T-helper 2 cell treated with Interferon-gamma antibody and Interleukin-4, amounts not matched to agents 100 ng/mL and 5 ng/mL, for 36 hours (primary cell): Measurements from ENCODE around the gene SLC9A3. TPM values are rescaled to one million over a fixed set of nuclear protein-coding genes. Genes with fewer than 3 reads are reported as not detected.
"Not testable (repeated sequence)": the region's sequence is repeated elsewhere in the genome, so short reads cannot be mapped to it uniquely, and the experiment has no call there.

ENCODE experiments used
- intact Hi-C: fragments of 100-400 bp; cut with micrococcal nuclease; formaldehyde crosslinking; loops from one replicate; pipeline ENCODE4 v1.15.1; 2023
- total RNA-seq: library from RNA; stranded (reverse); gene quantifications from 2 replicates; pipeline ENCODE4 v1.2.3, GENCODE V29; 2022

SLC9A3 gene
- total RNA-seq = 1.5 and 1.6 TPM in 2 replicates

DNA sequence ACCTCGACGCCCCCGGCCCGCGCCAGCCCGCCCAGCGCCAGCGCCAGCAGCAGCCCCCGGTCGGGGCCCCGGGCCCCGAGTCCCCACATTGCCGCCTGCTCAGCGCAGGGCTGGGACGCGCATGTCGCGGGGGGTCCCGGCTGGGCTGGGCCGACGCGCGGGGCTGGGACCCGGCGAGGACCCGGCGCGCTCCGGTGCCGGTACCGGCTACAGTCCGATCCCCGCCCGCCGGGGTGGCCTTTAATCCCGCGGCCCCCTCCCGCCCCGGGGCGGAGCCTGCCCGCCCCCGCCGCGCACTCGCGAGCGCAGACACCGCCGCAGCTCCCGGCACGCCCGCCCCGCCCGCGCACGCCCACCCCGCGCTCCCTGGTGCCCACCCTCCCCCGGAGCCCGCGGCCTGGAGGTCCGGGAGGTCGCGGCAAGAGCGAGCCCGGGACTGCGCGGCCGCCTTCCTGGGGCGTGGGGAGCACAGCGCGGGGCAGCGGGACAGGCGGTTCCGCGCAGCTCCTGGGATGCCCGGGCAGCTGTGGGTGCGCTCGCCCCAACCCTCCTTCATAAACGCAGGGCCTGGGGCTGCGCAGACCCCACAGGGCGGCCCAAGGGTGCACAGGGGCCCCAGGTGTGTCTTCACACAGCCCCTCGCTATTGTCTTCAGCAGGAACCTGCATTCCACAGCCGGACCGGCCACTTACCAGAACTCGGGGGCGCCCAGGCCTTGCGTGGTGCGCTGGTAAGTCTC is at the start of gene SLC9A3:
TSS of gene SLC9A3 (minus strand) at position 216 of the 739 bp plus-strand sequence.
- intact Hi-C loops = no loop called here

DNA sequence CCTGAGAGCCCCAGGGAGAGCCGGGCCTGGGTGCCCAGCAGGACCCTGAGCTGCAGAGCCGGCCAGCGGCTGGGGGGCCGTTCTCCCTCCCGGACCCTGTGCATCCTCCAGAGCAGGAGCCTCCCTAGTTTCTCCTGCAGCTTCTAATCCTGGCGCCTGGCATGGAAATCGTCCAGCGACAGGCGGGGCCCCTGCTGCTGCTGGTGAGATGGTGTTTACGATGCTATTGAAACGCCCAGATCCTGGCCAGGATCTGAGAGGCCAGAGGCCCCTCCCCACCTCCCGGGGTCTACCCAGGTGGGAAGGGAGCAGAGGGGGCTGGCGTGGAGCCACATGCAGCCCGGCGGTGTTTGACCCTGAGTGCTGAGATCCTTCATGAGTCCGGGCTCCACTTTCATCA is 49.7 kb upstream of the SLC9A3 start:
- intact Hi-C loops = no loop called here

DNA sequence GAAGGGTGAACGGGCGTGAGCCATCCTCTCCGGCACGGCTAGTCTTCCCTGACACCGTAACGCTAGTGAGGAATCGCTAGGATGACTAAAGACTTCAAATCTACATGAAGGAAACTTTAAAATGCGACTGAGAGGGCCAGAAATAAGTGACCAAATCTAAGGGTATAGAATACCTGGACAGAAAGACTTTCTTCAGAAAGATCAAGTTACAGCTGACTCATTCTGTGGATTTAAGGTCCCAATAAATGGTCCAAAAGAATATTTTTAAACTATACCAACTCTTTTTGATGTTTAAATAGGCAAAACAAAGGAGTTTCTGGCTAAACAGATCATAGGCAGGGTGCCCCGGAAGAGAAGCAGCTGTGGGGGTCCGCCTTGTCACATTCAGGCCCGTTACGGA is 49.0 kb upstream of the SLC9A3 start:
- intact Hi-C loops = no loop called here

DNA sequence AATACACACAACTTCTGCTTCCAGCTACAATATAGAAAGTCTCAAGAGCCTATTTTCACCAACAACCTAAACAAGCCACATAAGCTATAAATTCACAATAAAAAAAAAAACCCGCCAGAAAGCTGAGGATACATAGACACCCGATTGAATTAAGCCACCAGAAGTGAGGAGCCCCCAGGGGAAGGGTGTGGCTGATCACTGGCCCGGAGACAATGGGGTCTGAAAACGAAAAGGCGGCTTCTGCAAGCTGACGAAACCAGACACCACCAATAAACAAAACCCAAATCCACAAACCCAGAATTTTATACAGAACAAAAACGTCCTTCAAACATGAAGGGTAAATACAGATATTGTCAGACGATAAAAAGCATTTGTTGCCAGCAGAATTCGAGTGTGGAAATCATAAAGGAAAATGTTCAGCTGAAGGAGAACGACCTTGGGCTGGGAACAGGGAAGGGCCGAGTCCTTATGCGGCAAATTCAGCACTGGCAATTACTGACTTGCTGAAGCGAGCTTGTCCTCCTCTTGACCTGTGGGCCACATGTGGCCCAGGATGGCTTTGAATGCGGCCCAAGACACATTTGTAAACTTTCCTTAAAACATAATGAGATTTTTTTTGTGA is 48.3 kb upstream of the SLC9A3 start:
- intact Hi-C loops = no loop called here

DNA sequence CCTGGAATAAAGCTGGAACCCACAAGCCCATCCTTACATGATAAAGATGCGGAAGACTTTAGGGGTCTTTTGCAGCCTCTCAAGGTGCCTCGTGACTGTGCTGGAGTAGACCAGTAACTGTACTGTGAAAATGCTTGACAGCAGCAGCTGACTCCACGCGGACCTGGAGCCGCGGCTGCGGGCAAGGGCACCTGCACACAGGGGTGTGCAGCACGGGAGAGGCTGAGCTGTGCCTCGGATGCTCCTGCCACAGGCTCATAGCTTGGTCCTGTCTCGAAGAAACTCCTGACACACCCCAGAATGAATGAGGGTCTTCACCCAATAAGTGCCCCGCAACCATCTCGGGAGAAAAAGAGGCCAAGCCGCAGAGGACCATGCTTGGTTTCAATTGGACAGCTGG is 47.5 kb upstream of the SLC9A3 start:
- intact Hi-C loops = no loop called here

DNA sequence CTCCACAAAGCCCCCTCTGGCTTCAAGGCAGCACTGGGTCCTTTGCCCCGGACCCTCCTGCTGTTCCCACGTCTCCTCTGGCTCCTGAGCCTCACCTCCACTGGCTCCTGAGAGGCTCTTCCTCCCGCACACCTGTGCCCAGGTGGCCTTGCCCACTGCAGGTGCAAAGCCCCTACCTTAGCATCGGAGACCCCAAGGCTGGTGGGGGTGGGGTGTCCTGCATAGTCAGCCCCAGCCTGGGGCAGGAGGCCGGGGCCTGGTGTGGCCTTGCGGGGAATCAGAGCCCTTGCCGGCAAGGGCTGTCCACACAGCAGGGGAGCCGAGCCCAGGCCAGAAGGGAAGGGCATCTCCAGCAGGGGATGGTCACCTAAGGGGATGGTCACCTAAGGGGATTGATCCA is 46.6 kb upstream of the SLC9A3 start:
- intact Hi-C loops = no loop called here

DNA sequence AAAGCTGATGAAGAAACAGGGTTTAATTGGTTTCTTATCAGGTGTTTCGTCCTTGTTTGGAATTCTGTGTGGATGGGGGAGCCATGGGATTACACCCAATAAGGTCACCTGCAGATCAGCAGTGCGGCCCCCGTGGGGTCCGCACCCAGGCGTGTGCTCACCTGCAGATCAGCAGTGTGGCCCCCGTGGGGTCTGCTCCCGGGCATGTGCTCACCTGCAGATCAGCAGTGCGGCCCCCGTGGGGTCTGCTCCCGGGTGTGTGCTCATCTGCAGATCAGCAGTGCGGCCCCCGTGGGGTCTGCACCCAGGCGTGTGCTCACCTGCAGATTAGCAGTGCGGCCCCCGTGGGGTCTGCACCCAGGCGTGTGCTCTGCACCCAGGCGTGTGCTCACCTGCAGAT is 46.2 kb upstream of the SLC9A3 start:
- intact Hi-C loops = no loop called here

DNA sequence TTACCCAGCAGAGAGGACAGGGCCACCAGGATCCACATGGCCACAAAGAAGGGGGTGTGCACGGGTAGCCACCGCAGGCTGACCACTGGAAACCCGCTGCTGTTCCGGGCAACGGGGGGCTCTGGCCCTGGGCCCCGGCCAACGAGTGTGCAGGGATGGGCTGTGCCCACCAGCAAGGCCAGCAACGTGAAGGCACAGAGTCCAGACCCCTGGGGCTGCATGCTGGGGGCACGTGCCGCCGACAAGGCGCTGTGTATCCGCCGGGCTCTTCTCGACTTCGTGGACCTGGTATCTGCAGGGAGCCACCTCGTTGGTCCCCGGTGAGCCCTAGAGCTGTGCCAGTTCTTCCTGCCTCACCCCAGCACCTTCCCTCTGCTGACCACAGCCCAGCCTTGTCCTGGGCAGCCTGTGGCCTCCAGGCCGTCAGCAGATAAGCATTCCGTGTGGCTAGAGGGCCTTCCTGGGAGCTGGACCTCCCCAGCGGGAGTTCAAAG is 45.7 kb upstream of the SLC9A3 start:
- intact Hi-C loops = no loop called here

DNA sequence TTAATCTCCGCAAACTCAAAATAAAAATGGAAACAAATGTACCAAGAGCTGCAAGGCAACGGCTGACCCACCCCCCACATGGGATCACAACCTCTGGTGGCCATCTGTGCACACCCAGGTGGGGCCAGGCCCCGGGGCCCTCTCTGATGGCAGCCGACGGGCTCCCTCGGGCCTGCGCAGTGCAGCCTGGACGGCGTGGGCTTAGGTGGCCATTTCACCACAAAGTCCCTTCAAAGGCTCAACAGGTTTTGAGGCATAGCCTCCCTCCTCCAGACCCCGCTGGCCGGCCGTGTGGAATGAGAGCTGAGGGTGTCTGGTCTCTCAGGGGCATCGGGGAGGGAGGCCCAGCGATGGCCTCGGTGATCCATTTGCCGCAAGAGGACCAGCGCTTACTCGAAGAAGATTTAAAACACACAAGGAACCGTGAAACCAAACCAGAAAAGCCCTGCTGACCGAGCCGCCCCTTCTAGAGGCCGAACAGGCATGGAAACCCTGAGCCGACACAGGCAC is 45.2 kb upstream of the SLC9A3 start:
- intact Hi-C loops = no loop called here

DNA sequence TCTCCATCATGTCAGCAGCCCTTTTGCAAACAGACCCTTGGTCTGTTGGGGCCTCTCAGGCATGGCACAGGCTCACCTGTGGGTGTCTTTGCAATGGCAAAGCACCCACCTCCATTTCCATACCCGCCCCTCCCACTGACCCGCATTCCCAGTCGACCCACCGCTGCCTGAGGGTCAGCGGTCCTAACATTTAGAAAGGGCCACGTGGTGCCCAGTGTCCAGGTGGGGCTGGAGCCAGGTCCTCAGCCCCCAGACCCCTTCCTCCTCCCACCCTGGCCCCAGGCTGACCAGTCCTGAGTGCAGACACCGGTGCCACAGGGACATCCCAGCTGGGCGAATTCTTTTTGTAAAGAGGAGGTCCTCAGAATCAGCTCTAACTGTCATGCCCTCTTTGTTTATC is 44.6 kb upstream of the SLC9A3 start:
- intact Hi-C loops = no loop called here

DNA sequence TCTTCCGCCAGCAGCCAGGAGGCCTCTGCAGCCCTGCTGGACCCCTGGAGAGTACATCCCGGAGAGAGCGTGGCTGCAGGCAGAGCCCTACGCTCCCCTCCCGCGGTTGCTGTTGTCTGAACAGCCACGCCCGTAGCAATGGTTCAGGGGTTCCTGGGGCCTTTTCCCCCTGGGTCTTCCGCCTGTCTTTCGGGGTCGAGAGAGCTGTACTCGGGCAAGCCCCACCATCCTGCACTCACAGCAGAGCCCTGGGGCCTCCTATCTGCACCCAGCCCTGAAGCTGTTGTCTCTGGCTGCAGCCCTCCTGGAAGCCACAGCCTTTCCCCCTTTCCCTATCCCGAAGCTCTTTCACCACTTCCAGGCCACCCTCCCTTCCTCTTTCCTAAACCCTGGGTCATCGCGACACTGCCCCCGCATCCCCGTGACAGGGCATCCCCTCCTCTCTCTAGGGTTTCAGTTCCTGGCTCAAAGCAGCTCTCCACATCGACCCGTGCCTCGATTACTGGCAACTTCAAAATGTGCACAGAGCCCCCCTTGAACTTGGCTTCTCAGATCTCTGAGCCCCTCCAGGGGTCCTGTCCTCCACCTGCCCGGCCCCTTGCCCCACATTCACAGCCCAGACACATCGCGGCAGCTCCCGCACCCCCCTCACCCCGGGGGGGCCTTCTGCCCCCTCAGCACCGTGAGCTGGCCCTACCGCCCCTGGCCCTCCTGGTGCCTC is 44.0 kb upstream of the SLC9A3 start:
- intact Hi-C loops = no loop called here

DNA sequence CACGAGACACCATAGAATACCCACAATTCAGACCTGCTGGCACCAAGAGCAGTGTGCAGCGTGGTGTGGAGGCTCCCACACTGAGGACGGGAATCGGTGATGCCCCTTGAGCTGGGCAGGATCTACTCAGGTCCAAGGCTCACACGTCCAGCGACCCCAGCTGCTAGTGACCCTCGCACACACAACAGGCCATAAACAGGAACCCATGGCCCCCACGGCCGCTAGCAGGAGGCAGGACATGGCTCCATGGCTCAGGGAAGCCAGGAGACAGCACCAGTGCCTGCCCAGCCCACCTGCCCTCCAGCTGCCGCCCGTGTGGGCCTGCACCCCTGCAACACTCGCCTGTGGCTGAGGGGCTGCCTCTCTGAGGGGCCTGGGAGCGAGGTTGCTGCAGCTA is 43.4 kb upstream of the SLC9A3 start:
- intact Hi-C loops = no loop called here

DNA sequence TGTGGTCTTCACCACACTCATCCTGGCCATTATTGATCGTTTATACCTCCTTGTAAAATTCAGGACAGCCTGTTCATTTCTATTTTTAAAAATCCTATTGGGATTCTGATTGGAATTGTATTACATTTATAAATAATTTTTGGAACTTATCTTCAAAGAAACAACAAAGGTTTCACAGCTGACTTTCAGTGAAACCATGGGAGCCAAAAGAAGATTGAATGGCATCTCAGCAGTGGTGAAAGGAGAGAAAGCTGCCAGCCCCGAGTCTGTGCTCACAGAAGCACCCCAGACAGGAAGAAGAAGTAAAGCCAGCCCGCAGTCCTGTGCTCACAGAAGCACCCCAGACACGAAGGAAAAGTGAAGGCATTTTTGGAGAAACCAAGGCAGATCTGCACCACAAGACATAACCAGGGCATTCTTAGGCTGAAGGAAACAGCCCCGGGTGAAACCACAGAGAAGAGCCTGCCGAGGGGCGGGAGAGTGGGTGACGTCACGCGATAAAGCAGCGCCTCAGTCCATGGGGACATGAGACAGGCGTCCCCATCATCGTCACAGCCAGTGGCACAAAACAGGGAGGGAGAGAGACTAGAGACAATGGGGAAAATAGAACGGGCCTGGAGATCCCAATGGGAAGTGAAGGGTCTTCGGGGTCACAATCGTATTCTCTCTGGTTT is 42.5 kb upstream of the SLC9A3 start:
- intact Hi-C loops = no loop called here

DNA sequence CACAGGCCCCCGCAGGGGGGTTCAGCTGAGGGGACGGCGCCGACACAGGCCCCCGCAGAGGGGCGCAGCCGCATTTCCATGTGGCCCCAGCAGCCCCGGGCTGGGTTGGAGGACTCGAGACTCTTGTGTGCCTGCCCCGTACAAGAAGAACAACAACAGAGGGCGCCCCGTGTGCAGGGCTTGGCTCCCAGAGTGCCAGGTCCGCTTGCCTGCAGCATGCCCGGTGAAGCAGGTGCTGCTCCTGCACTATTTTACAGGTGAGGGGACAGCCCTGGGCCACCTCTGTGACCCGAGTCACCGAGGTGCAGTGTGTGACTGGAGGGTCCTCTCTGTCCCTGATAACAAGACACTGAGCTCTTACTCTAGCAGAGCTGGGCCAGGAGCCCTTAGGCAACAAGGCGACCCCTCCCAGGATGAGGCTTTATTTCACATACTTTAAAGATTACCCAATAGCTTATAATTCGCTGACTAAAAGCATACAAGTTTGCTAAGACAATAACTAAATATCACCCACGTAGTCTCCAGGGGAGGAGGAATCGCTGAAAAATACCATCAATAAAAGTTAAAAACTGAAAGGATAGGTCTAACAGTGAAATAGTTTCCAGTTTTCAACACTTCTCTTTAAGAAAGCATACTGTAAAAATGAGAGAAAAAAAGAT is 41.7 kb upstream of the SLC9A3 start:
- intact Hi-C loops = no loop called here

DNA sequence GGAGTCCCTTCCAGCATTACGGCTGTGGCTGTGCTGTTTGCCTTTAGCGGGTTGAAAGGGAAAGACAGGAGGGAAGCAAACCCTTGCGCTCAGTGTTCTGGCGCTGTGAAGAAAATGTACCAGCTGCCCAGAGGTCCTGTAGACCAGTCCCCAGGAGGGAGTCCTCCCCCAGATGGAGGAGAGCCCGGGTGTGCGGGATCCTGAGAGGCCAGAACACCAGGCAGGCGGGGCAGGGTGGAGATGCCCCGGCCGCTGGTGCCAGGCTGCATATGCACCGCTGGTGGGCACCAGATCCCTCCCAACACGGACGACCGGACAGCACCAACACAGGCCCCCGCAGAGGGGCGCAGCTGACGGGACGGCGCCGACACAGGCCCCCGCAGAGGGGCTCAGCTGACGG is 37.2 kb upstream of the SLC9A3 start:
- intact Hi-C loops = no loop called here

DNA sequence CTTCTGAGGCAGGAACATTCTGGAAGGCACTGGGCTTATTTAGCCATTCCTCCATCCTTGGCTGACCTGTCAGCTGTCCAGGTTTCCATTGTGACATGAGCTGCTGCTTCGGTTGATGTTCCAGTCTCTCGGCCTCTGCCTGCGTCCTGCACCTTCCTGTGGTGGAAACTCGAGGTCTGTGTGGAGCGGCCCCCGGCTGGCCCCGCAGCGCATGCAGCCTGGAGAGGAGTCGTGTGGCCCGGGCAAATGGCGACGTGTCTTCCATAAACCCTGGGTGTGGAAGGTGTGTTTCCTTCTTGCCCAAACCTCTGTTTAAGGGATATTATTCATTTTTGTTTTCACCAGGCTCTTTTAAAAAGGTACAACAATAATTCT is 36.5 kb upstream of the SLC9A3 start:
- intact Hi-C loops = no loop called here

DNA sequence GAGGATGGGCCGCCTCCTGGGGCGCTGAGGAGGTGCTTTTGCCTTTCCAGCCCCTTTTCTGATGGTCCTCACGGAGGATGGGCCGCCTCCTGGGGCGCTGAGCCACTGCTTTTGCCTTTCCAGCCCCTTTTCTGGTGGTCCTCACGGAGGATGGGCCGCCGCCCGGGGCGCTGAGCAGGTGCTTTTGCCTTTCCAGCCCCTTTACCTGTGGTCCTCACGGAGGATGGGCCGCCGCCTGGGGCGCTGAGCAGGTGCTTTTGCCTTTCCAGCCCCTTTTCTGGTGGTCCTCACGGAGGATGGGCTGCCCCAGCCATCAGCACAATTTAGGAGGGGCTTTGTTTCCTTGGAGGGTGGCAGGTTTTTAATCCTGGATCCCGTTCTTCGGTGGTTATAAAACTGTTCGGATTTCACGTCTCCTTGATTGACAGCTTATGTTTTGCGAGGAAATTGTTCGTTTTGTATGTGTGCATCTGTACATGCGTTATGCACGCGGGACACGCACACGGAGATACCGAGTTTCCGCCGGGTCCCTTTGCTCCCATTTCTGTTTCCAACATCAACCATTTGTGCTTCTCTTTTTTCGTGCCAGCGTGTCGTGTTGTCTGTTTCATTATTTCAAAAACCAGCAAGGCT is 34.7 kb upstream of the SLC9A3 start:
- intact Hi-C loops = no loop called here

DNA sequence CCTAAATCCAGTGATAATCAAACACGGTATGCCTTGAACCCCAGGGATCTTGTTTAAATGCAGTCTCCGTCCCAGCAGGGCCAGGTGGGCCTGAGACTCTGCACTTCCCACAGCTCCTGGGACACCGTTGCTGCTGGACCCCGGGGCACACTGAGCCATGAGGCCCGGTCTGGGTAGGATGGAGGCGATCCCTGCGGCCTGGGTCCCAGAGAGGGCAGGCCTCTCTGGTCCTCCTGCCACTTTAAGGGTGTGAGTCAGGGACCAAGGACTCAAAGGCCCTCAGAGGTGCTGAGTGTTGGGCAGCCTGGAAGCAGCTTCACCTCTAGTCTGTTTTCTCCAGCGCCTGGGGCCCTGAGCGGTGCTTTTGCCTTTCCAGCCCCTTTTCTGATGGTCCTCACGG is 34.1 kb upstream of the SLC9A3 start:
- intact Hi-C loops = no loop called here

DNA sequence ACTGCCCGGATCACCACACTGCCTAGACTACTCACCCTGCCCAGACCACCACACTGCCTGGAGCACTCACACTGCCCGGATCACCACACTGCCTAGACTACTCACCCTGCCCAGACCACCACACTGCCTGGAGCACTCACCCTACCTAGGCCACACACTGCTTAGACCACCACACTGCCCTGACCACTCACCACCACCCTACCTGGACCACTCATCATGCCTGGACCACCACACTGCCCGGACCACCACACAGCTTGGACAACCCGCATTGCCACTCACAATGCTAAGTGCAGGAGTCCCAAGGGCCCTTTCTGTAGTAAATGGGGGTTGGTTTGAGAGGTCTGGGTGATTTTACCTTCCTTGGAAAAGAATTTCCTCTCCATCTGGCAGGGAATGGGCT is 33.7 kb upstream of the SLC9A3 start:
- intact Hi-C loops = not testable (repeated sequence)

DNA sequence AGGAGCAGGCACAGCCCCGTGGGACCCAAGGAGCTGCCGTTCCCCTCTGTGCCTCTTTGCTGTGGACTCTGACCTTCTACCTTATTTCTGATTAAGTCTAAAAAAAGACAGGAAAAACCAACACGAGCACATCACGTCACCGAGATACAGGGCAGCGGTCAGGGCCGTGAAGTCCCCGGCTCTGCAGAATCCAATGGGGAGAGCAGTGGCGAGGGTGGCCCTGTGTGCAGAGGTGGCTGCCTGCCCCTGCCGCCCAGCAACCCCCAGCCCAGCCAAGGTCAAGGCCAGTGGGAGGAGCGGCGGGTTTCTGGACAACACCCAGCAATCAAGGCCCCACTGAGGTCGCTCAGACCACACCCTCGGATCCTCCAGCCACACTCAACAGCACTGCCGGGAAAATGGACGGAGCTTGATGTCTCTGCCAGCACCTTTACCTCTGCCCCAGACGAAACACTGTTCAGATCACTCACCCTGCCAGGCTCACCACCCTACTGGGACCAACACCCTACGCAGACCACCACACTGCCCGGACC is 32.7 kb upstream of the SLC9A3 start:
- intact Hi-C loops = no loop called here
